IPS-NIHi7 (cell line): ENCODE data around the gene WDR35.
A peak's percentile ranks its signal among the peaks of the same experiment; 100 is the strongest.
"Not testable (repeated sequence)": the region's sequence is repeated elsewhere in the genome, so short reads cannot be mapped to it uniquely, and the experiment has no call there.

Source experiments
- DNase-seq: peaks from one replicate; pipeline ENCODE4 v3.0.0; 2012; ENCODE audit warnings: mixed read lengths; ENCODE audit errors: extremely low spot score

The WDR35 gene

GRCh38 chr2:19942199-19942598 lies 47.7 kb downstream of the WDR35 start:
- DNase-seq: no peak

GRCh38 chr2:19937004-19937403 lies 52.9 kb downstream of the WDR35 start:
- DNase-seq: no peak

GRCh38 chr2:19936203-19936602 lies 53.7 kb downstream of the WDR35 start:
- DNase-seq: no peak

- no peak for DNase-seq
Measured at GRCh38 chr2:19933351-19933981, 56.4 kb downstream of the WDR35 start.

GRCh38 chr2:19932928-19933327 lies 57.0 kb downstream of the WDR35 start:
- DNase-seq: no peak

GRCh38 chr2:19929226-19929625 lies 60.7 kb downstream of the WDR35 start:
- no peak for DNase-seq

- not testable (repeated sequence) for DNase-seq
Measured at GRCh38 chr2:19927816-19928215, 62.1 kb downstream of the WDR35 start.

GRCh38 chr2:19924526-19924925 lies 65.4 kb downstream of the WDR35 start:
- not testable (repeated sequence) for DNase-seq

GRCh38 chr2:19922188-19922587 lies 67.7 kb downstream of the WDR35 start:
- DNase-seq: not testable (repeated sequence)

GRCh38 chr2:19916385-19916950 lies 73.4 kb downstream of the WDR35 start:
- no peak for DNase-seq

GRCh38 chr2:19914266-19914975 lies 75.5 kb downstream of the WDR35 start:
- DNase-seq: no peak

GRCh38 chr2:19911808-19912509 lies 77.9 kb downstream of the WDR35 start:
- no peak for DNase-seq

GRCh38 chr2:19902216-19902740 lies 87.6 kb downstream of the WDR35 start:
- no peak for DNase-seq

GRCh38 chr2:19901442-19902215 lies 88.3 kb downstream of the WDR35 start, which contains the start of gene TTC32:
TSS of gene TTC32 (minus strand) at chr2:19901983. CDS start at chr2:19901854, 129 bp downstream.
- DNase-seq: peak; percentile 96

GRCh38 chr2:19900931-19901441 lies 88.9 kb downstream of the WDR35 start:
- no peak for DNase-seq

- peak; percentile 7 for DNase-seq
Measured at GRCh38 chr2:19899985-19900930, 89.6 kb downstream of the WDR35 start.

- DNase-seq: no peak
Measured at GRCh38 chr2:19898592-19899329, 91.1 kb downstream of the WDR35 start.

GRCh38 chr2:19897623-19898245 lies 92.2 kb downstream of the WDR35 start:
- DNase-seq: no peak

GRCh38 chr2:19895535-19895934 lies 94.4 kb downstream of the WDR35 start:
- DNase-seq: no peak
